Stomach (tissue), 4 donors: ENCODE results near the gene CTBP1.
A peak's percentile ranks its signal among the peaks of the same experiment; 100 is the strongest.

Experiments used
- CTCF ChIP-seq, 7 experiments: fragments of 450-650 bp in 4 of 7; fragments of 200-600 bp in 3 of 7; sonication (generic) in 3 of 7; IDR thresholded peaks; one replicate each; pipeline ENCODE4 v1.5.1; 2016 to 2019; ENCODE audit warnings: antibody characterized with exemption in 7 of 7, control low read depth in 2 of 7, mild to moderate bottlenecking in 1 of 7
- POLR2A ChIP-seq, 4 donors: fragments of 450-650 bp; IDR thresholded peaks; one replicate each; pipeline ENCODE4 v1.6.1; 2016; ENCODE audit warnings: antibody characterized with exemption in 4 of 4, control low read depth in 2 of 4, mild to moderate bottlenecking in 1 of 4, moderate library complexity in 1 of 4
- POLR2AphosphoS5 ChIP-seq, 3 donors: sonication (generic); formaldehyde crosslinking; IDR thresholded peaks; one replicate each; pipeline ENCODE4 v1.6.1; 2016; ENCODE audit warnings: antibody characterized with exemption in 3 of 3

GRCh38 chr4:1198098-1198844, 50.7 kb downstream of the CTBP1 start:
- TF ChIP-seq CTCF (IDR thresholded peaks at IDR 0.05) (no peak), POLR2AphosphoS5 (IDR thresholded peaks at IDR 0.05) (peak in 1 of 3 donors; percentile 37), POLR2A (IDR thresholded peaks at IDR 0.05) (no peak)
